Right cardiac atrium (tissue), 5 donors: Measurements from ENCODE around the gene PGGT1B. TPM values are rescaled to one million over a fixed set of nuclear protein-coding genes. Genes with fewer than 3 reads are reported as not detected.
A peak's percentile ranks its signal among the peaks of the same experiment; 100 is the strongest.
"Not testable (repeated sequence)": the region's sequence is repeated elsewhere in the genome, so short reads cannot be mapped to it uniquely, and the experiment has no call there.

Experiments used
- ATAC-seq, 2 donors: fragments of 200-7000 bp; cut with Tn5 transposase; one replicate each; pipeline versions ENCODE4 v1.8.0 to v1.9.1; 2020; ENCODE audit warnings: moderate library complexity in 2 of 2, mild to moderate bottlenecking in 1 of 2
- DNase-seq, 3 donors: peaks; one replicate each; pipeline ENCODE4 v3.0.0-alpha.2; 2020
- H3K27ac ChIP-seq: one replicate; pipeline ENCODE4 v1.5.1; 2013; ENCODE audit warnings: mild to moderate bottlenecking, low read length, control low read depth, moderate library complexity
- H3K27me3 ChIP-seq: one replicate; pipeline ENCODE4 v1.6.1; 2013; ENCODE audit not compliant: control insufficient read depth, insufficient read depth
- H3K4me1 ChIP-seq: one replicate; pipeline ENCODE4 v1.6.1; 2013; ENCODE audit warnings: low read length; ENCODE audit not compliant: control insufficient read depth, insufficient read depth
- H3K4me3 ChIP-seq: one replicate; pipeline ENCODE4 v1.5.1; 2013; ENCODE audit warnings: low read length, control low read depth
- H3K9me3 ChIP-seq: one replicate; pipeline ENCODE4 v1.6.1; 2013; ENCODE audit warnings: low read length; ENCODE audit not compliant: control insufficient read depth
- WGBS: extraction: QIAGEN DNeasy Blood & Tissue Kit; methylation state at CpG from one replicate; pipeline ENCODE4 v1.1.7; 2013; 5-methylcytosine and 5-hydroxymethylcytosine counted together
- intact Hi-C, 4 donors: fragments of 100-400 bp; cut with DNase I; formaldehyde crosslinking; loops; one replicate each; pipeline versions ENCODE4 v1.11.0 to v1.14.0; 2022 to 2023
- polyA plus RNA-seq: library from polyadenylated mRNA; stranded (reverse); fragments of 200-250 nt; gene quantifications from one replicate; pipeline ENCODE4 v1.2.3, GENCODE V29; 2013
- total RNA-seq, 4 donors: library from RNA; stranded (reverse); fragmentation: NEBNext Ultra II Directional; extraction: Animal tissue kit (Norgen Biotek cat#: 25700); gene quantifications; one replicate each; pipeline ENCODE4 v1.2.1, GENCODE V29; 2021
- donor health status: healthy with polysubstance abuse.
- donor health status: DM: no; HTN: yes; CAD: no.
- donor health status: DM: no; HTN: no; CAD: no.
- donor health status: DM: no; HTN: yes; CAD: no; lungs with severe emphysema.
- donor health status: DM: yes; HTN: yes; CAD: no.

The PGGT1B gene
- total and polyA plus RNA-seq, 5 donors: 3.1 to 30.9 (median 27.3) TPM

- intact Hi-C loops: no loop called here
- DNase-seq (no peak), ATAC-seq (no peak)
- Histone ChIP-seq H3K4me1 (no peaks in the 10 kb centered on the region), H3K4me3 (no peak overlapping the region), H3K27me3 (no peaks in the 10 kb centered on the region), H3K27ac (no peak overlapping the region), H3K9me3 (no peaks in the 10 kb centered on the region)
Observed at GRCh38 chr5:115257981-115258380, 4.7 kb downstream of the PGGT1B start.

GRCh38 chr5:115249379-115249778 is 13.3 kb downstream of the PGGT1B start:
- intact Hi-C loops: loop anchor here in 1 of 4 donors (10.0 kb wide), 1 partner anchor 155 kb away; no protein-coding TSS in a partner anchor
- DNase-seq, H3K27me3 ChIP-seq, ATAC-seq, H3K4me3 ChIP-seq, H3K27ac ChIP-seq, H3K9me3 ChIP-seq, H3K4me1 ChIP-seq: not testable (repeated sequence)
- 87% methylated on average over 5 of the region's 5 CpGs for WGBS

GRCh38 chr5:115246361-115246991 is 16.2 kb downstream of the PGGT1B start:
- WGBS: 35% methylated on average over 3 of the region's 3 CpGs

GRCh38 chr5:115243412-115243811 is 19.3 kb downstream of the PGGT1B start:
- intact Hi-C loops: loop anchor here in 1 of 4 donors (10.0 kb wide), 1 partner anchor 149 kb away; no protein-coding TSS in a partner anchor
- no peaks in the 10 kb centered on the region for H3K9me3 ChIP-seq
- H3K27ac ChIP-seq: no peak overlapping the region
- no peaks in the 10 kb centered on the region for H3K27me3 ChIP-seq
- peaks cover 4% of the 10 kb centered on the region for H3K4me1 ChIP-seq
- H3K4me3 ChIP-seq: no peak overlapping the region
- no peak for DNase-seq
- no peak for ATAC-seq

More at GRCh38 chr5:115246361-115246991, 16.2 kb downstream of the PGGT1B start:
- H3K27me3 ChIP-seq: no peaks in the 10 kb centered on the region
- H3K9me3 ChIP-seq: no peaks in the 10 kb centered on the region
- ATAC-seq (peak in 1 of 2 donors; percentile 21), DNase-seq (no peak)
- peaks cover 4% of the 10 kb centered on the region for H3K4me1 ChIP-seq
- intact Hi-C loops: loop anchor here in 1 of 4 donors (10.0 kb wide), 1 partner anchor 152 kb away; no protein-coding TSS in a partner anchor
- no peak overlapping the region for H3K4me3 ChIP-seq
- H3K27ac ChIP-seq: no peak overlapping the region

GRCh38 chr5:115241881-115242642 is 20.6 kb downstream of the PGGT1B start:
- no peaks in the 10 kb centered on the region for H3K27me3 ChIP-seq
- peaks cover 4% of the 10 kb centered on the region for H3K4me1 ChIP-seq
- H3K27ac ChIP-seq: no peak overlapping the region
- H3K4me3 ChIP-seq: no peak overlapping the region
- intact Hi-C loops: loop anchor here in 1 of 4 donors (10.0 kb wide), 1 partner anchor 147 kb away; no protein-coding TSS in a partner anchor
- no peak for ATAC-seq
- no peak for DNase-seq
- 52% methylated on average over 4 of the region's 4 CpGs for WGBS
- H3K9me3 ChIP-seq: no peaks in the 10 kb centered on the region

GRCh38 chr5:115237066-115237465 is 25.6 kb downstream of the PGGT1B start:
- Histone ChIP-seq H3K27ac (no peak overlapping the region), H3K27me3 (no peaks in the 10 kb centered on the region), H3K4me3 (no peak overlapping the region), H3K9me3 (no peaks in the 10 kb centered on the region), H3K4me1 (no peaks in the 10 kb centered on the region)
- ATAC-seq: no peak
- WGBS: 86% methylated on average over 3 of the region's 3 CpGs
- no peak for DNase-seq
- intact Hi-C loops: no loop called here

- intact Hi-C loops: no loop called here
- DNase-seq (no peak), ATAC-seq (no peak)
- Histone ChIP-seq H3K27ac (no peak overlapping the region), H3K4me1 (no peaks in the 10 kb centered on the region), H3K27me3 (no peaks in the 10 kb centered on the region), H3K4me3 (no peak overlapping the region), H3K9me3 (no peaks in the 10 kb centered on the region)
- 94% methylated on average over 2 of the region's 2 CpGs for WGBS
Observed at GRCh38 chr5:115236599-115236998, 26.1 kb downstream of the PGGT1B start.

- DNase-seq: no peak
- ATAC-seq: no peak
Observed at GRCh38 chr5:115231598-115231997, 31.1 kb downstream of the PGGT1B start.

GRCh38 chr5:115229606-115230005 is 33.1 kb downstream of the PGGT1B start:
- no peak for ATAC-seq
- Histone ChIP-seq H3K4me1 (no peaks in the 10 kb centered on the region), H3K27ac (no peak overlapping the region), H3K27me3 (no peaks in the 10 kb centered on the region), H3K9me3 (no peaks in the 10 kb centered on the region), H3K4me3 (no peak overlapping the region)
- 98% methylated on average over 1 of the region's 1 CpG for WGBS
- intact Hi-C loops: no loop called here
- DNase-seq: no peak

More at GRCh38 chr5:115231598-115231997, 31.1 kb downstream of the PGGT1B start:
- Histone ChIP-seq H3K4me1 (no peaks in the 10 kb centered on the region), H3K27me3 (no peaks in the 10 kb centered on the region), H3K9me3 (no peaks in the 10 kb centered on the region), H3K4me3 (no peak overlapping the region), H3K27ac (no peak overlapping the region)
- intact Hi-C loops: no loop called here
- 91% methylated on average over 4 of the region's 4 CpGs for WGBS

- WGBS: 97% methylated on average over 1 of the region's 1 CpG
- Histone ChIP-seq H3K27me3 (no peaks in the 10 kb centered on the region), H3K27ac (no peak overlapping the region), H3K4me3 (no peak overlapping the region), H3K4me1 (no peaks in the 10 kb centered on the region), H3K9me3 (no peaks in the 10 kb centered on the region)
- DNase-seq (no peak), ATAC-seq (no peak)
- intact Hi-C loops: no loop called here
Observed at GRCh38 chr5:115227281-115227680, 35.4 kb downstream of the PGGT1B start.

- H3K27ac ChIP-seq: no peak overlapping the region
- 80% methylated on average over 1 of the region's 1 CpG for WGBS
- intact Hi-C loops: no loop called here
- no peak for DNase-seq
- ATAC-seq: no peak
- H3K4me1 ChIP-seq: no peaks in the 10 kb centered on the region
- H3K27me3 ChIP-seq: no peaks in the 10 kb centered on the region
- H3K9me3 ChIP-seq: no peaks in the 10 kb centered on the region
- H3K4me3 ChIP-seq: no peak overlapping the region
Observed at GRCh38 chr5:115214541-115214940, 48.1 kb downstream of the PGGT1B start.
